Endothelial cell (in vitro differentiated cells): ENCODE measurements around the gene VTCN1. TPM values are rescaled to one million over a fixed set of nuclear protein-coding genes. Genes with fewer than 3 reads are reported as not detected.

ENCODE experiments used
- DNase-seq: peaks from one replicate; pipeline ENCODE4 v3.0.0; 2021; ENCODE audit warnings: low spot score
- H3K27ac Mint-ChIP-seq: one replicate; pipeline ENCODE4 v1.8.0; 2021; ENCODE audit warnings: mixed read lengths, inconsistent platforms; ENCODE audit not compliant: unreplicated experiment
- H3K27me3 Mint-ChIP-seq: one replicate; pipeline ENCODE4 v1.8.0; 2021; ENCODE audit warnings: mild to moderate bottlenecking, moderate library complexity, mixed read lengths, inconsistent platforms; ENCODE audit not compliant: unreplicated experiment
- H3K36me3 Mint-ChIP-seq: one replicate; pipeline ENCODE4 v1.8.0; 2021; ENCODE audit warnings: mild to moderate bottlenecking, low read depth, mixed read lengths, inconsistent platforms; ENCODE audit not compliant: unreplicated experiment
- H3K4me1 Mint-ChIP-seq: one replicate; pipeline ENCODE4 v1.8.0; 2021; ENCODE audit warnings: mild to moderate bottlenecking, mixed read lengths, inconsistent platforms; ENCODE audit not compliant: unreplicated experiment
- H3K4me3 Mint-ChIP-seq: one replicate; pipeline ENCODE4 v1.8.0; 2021; ENCODE audit warnings: mild to moderate bottlenecking, mixed read lengths, inconsistent platforms; ENCODE audit not compliant: unreplicated experiment
- H3K9me3 Mint-ChIP-seq: one replicate; pipeline ENCODE4 v1.8.0; 2021; ENCODE audit warnings: mixed read lengths, inconsistent platforms; ENCODE audit not compliant: unreplicated experiment
- total RNA-seq: library from RNA; stranded (reverse); fragmentation: NEBNext Ultra II Directional; extraction: Animal tissue kit (Norgen Biotek cat#: 25700); gene quantifications from one replicate; pipeline ENCODE4 v1.2.1, GENCODE V29; 2021; ENCODE audit not compliant: unreplicated experiment
- TF ChIP-seq, protein P1 (sequence below): fragments of 200-600 bp; sonication (generic); IDR thresholded peaks from one replicate; pipeline ENCODE4 v1.5.0; 2021; ENCODE audit warnings: antibody characterized with exemption; ENCODE audit not compliant: unreplicated experiment

VTCN1 gene
- total RNA-seq, 1 donor from 2014 or later: 0.23 TPM

DNA sequence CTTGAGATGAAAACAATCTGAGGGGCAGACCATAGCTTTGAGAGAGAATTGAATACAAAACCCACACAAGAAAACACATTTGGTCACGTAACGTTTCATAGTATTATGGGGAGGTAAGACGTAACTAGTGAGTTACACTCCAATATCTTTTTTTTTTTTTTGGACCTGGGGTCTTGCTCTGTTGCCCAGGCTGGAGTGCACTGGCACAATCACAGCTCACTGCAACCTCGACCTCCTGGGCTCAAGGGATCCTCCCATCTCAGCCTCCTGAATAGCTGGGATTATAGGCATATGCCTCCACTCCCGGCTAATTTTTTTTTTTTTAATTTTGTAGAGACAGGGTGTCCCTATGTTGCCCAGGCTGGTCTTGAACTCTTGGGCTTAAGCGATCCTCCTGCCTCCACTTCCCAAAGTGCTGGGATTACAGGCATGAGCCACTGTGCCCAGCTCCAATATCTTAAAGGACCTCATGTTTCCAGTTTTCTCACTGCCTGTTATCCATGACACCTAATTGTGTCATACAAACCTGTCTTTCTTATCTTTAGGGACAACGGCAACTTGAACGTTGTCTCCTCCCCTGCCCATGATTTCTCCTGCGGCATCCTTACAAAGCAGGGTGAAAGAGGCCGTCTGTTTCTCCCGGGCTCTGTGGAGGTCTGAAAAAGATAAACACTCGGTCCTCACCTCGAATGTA lies 94.5 kb downstream of the VTCN1 start:
- Mint-ChIP-seq H3K27ac (no peak overlapping the region), H3K9me3 (no peaks in the 10 kb centered on the region), H3K27me3 (peaks cover 2% of the 10 kb centered on the region), H3K4me3 (no peak overlapping the region), H3K4me1 (peaks cover 6% of the 10 kb centered on the region), H3K36me3 (peaks cover 11% of the 10 kb centered on the region)
- no peak for DNase-seq
- TF ChIP-seq, protein P1, sequence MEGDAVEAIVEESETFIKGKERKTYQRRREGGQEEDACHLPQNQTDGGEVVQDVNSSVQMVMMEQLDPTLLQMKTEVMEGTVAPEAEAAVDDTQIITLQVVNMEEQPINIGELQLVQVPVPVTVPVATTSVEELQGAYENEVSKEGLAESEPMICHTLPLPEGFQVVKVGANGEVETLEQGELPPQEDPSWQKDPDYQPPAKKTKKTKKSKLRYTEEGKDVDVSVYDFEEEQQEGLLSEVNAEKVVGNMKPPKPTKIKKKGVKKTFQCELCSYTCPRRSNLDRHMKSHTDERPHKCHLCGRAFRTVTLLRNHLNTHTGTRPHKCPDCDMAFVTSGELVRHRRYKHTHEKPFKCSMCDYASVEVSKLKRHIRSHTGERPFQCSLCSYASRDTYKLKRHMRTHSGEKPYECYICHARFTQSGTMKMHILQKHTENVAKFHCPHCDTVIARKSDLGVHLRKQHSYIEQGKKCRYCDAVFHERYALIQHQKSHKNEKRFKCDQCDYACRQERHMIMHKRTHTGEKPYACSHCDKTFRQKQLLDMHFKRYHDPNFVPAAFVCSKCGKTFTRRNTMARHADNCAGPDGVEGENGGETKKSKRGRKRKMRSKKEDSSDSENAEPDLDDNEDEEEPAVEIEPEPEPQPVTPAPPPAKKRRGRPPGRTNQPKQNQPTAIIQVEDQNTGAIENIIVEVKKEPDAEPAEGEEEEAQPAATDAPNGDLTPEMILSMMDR: no peak

DNA sequence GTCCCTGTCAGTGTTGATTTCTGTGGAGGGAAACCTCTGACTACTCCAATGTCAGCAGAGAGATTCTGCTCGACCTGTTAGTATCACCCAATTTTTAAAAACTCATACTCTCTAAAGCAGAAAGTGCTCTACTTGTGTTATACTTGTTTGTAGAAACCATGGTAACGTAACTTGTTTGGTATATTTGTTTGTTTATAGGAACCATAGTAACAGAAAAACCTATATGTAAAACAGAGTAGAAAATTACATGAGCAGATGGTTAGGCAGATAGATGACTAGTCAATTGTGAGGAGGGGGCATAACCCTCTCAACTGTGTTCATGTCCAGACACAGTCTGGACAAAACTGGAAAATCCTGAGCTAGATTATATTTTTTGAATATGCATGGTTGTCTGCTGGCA lies 95.8 kb downstream of the VTCN1 start:
- TF ChIP-seq, protein P1: no peak
- Mint-ChIP-seq H3K36me3 (peaks cover 4% of the 10 kb centered on the region), H3K4me1 (no peaks in the 10 kb centered on the region), H3K4me3 (no peak overlapping the region), H3K27me3 (peaks cover 2% of the 10 kb centered on the region), H3K27ac (peak overlapping the region; percentile 57), H3K9me3 (no peaks in the 10 kb centered on the region)
- no peak for DNase-seq

DNA sequence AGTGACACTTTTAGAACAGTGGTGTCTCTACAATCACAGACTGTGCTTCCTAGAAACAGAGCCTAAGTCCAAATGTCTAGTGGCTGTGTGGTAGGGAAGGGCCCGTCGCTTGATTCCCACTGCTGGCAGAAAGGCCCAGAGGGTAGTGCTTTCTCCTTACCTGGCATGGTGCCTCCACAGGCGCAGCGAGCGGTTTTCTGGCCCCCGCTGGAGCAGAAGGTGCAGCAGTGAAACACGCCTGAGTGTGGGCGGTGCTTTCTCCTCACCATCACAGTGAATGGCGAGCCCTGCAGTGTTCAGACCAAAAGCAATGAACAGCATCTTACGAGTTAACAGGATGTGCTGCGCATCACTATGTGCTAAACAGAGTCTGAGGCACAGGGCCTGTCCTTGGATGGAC lies 97.5 kb downstream of the VTCN1 start:
- no peaks in the 10 kb centered on the region for H3K4me1 Mint-ChIP-seq
- no peak overlapping the region for H3K27ac Mint-ChIP-seq
- H3K9me3 Mint-ChIP-seq: no peaks in the 10 kb centered on the region
- no peak for DNase-seq
- H3K36me3 Mint-ChIP-seq: peaks cover 4% of the 10 kb centered on the region
- H3K4me3 Mint-ChIP-seq: no peak overlapping the region
- TF ChIP-seq, protein P1: no peak
- H3K27me3 Mint-ChIP-seq: peaks cover 2% of the 10 kb centered on the region

DNA sequence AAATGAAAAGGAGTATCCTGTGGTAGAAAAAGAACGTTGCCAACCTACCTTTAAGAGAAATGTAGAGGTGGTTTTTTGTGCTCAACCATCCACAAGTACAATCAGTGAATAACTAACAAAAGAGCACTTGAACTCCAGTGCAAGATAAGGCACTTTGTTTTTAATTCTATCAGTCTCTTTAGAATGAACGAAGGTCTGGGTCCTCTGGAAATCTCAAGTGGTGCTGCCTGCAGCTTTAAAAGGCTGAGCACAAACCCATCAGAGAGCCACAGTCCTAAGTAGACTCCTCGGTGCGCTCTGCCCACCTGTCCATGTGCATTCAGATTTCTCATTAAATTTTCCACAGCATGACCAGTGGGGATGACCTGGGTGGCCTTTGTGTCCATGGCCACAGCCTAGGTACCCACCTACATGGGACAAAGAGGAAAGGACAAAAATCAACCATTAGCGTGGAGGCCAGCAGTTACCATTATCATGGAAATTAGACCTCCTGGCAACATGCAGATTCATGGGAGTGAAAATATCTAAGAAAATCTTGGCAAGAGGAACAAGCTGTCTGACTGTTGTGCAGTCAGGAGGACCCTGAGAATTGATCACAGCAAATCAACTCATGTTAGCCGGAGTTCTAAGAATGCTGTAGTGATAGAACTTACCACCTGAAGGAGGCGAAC lies 98.5 kb downstream of the VTCN1 start:
- peaks cover 4% of the 10 kb centered on the region for H3K36me3 Mint-ChIP-seq
- no peak overlapping the region for H3K4me3 Mint-ChIP-seq
- no peak for DNase-seq
- TF ChIP-seq, protein P1: no peak
- H3K4me1 Mint-ChIP-seq: no peaks in the 10 kb centered on the region
- no peaks in the 10 kb centered on the region for H3K9me3 Mint-ChIP-seq
- no peak overlapping the region for H3K27ac Mint-ChIP-seq
- H3K27me3 Mint-ChIP-seq: peaks cover 2% of the 10 kb centered on the region

DNA sequence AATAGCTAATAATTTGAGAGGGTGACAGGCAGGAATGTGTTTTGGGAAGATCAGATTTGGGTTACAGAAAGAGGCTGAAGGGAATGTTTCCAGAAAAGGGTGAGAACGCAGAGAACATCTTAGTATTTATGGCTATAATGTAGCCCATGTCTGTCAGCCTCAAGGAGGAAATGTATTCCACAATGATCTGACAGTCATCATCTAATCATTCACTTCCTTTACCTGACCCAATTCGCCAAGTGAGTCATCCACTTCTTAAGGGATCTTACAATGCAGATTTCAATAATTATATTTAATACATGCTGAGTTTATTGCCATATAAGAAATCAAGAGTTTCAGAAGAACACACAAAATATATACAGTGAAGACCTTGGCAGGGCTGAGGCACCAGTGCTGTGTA lies 100.0 kb downstream of the VTCN1 start:
- DNase-seq: no peak
- peaks cover 2% of the 10 kb centered on the region for H3K27me3 Mint-ChIP-seq
- H3K4me1 Mint-ChIP-seq: no peaks in the 10 kb centered on the region
- peaks cover 4% of the 10 kb centered on the region for H3K36me3 Mint-ChIP-seq
- TF ChIP-seq, protein P1: no peak
- H3K4me3 Mint-ChIP-seq: no peak overlapping the region
- no peaks in the 10 kb centered on the region for H3K9me3 Mint-ChIP-seq
- no peak overlapping the region for H3K27ac Mint-ChIP-seq
